GM18519 (cell line): Measurements from ENCODE around the gene LCTL.
"Not testable (repeated sequence)": the region's sequence is repeated elsewhere in the genome, so short reads cannot be mapped to it uniquely, and the experiment has no call there.

Source experiments
- ATAC-seq: cut with Tn5 transposase; IDR thresholded peaks from one replicate; pipeline ENCODE4 v1.9.1; 2021; ENCODE audit warnings: mild to moderate bottlenecking, moderate library complexity; ENCODE audit not compliant: unreplicated experiment, low FRiP score

The LCTL gene

DNA sequence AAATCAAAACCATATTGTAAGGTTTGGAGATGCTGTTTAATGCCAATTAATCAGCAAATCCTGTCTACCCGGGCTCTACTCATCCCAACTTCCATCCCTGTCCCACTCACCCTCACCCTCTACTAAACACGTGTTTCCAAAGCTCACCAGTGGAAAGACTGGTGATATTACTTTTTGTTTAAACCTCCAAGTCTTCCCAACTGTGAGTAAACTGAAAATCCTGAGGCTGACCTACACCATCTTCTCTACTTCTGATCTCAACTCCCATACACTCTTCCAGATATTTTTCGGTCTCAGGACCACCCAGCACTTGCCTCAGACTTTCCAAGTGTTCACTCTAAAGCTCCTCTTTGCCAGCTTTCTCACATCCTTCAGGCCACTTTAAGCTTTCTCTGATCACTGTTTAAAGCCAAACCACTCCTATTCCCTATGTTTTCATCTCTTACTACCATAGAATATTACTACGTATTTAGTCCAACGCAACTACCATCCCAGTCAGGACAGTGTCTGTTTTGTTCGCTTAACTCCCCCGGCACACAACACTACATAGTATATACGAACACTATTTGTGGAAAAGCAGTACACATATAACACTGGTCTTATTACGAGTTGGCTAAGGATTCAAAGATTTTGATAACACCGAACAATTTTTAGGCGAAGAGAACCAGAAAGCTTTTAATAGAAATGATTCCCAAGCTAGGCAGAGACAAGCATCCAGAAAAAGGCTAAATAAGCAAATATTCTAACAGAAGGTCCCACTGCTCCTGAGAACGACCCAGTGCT is 61.8 kb downstream of the LCTL start:
- ATAC-seq = no peak

DNA sequence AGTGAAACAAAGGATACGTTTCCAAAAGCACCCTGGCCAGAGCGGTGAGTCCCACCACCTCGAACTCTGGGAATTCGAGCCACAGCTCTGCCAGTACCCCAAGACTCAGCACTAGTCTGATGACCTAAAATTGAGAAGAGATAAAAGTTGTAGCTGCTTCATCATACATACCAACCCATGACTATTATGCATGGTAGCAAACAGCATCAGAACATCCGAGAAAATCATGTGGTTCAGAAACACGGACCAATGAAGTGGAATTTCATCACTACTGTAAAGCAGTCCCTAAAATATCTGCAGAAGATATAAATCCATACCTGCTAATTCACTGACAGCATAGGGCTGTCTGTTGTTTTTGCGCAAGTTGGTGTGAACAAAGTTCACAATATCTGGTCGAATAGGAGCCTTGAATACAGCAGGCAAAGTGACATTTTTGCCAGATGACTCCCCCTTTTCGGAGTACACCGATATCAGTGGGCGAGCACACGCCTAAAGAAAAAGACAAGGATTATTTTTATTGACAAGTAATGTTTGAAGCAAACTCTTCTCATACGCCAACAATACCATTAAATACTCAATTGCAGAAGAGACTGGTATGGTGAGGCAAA is 62.7 kb downstream of the LCTL start:
- not testable (repeated sequence) for ATAC-seq

DNA sequence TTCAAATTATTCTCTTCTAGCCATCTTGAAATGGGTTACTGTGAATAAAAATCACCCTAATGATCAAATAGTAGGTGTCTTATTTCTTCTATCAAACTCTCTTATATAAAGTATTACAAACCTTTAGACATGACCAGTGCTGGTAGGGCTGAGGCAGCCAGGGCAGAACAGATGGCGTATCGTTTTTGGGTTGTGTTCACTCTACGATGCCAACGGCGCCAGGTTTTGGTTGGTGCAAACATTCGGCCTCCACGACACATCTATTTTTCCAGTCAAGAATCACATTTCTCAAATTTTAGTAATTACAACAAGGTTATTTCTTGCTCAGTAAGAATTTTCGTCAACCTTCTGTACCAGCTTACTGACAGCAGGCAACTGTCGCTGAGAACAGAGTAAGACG is 63.3 kb downstream of the LCTL start:
- no peak for ATAC-seq

DNA sequence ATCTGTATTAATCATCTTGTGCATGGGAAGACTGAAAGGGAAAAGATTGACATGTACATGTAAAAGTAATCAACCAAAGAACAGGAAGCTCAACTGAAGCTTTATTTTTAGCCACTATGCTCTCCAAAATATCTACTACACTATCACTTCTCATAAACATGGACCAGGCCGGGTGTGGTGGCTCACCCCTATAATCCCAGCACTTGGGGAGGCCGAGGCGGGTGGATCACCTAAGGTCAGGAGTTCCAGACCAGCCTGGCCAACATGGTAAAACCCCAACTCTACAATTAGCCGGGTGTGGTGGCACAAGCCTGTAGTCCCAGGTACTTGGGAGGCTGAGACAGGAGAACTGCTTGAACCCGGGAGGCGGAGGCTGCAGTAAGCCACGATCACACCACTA is 65.5 kb downstream of the LCTL start:
- ATAC-seq = not testable (repeated sequence)

DNA sequence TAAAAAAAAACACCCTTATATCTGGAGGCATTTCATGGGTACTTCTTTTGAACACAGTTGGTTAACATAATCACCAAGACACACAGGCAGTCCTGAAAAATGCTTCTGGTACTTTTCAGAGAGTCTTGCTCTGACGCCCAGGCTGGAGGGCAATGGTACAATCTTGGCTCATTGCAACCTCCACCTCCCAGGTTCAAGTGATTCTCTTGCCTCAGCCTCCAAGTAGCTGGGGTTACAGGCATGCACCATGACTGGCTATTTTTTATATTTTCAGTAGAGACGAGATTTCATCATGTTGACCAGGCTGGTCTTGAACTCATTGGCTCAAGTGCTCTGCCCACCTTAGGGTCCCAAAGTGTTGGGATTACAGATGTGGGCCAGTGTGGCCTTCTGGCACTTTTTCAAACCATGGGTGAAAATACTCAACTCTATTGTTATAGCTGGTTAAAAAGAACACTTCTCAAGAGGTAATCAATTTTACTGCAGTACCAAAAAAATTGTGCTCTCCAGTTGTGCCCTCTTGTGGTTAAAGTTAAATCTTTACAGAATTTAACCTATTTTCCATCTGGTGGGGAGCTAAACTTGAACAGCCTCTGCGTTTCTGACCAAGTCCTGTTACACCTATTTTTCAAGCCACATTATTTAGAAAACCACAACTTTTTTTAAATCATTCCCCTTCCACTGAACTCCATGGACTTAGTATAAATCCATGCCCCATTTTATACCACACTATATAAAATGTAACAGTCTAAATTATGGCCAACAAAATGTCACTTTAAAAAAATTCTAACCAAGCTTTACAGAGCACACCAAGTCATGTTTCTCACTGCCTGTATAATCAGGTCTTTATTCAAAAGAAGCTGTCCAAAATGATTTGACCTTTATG is 67.1 kb downstream of the LCTL start:
- no peak for ATAC-seq
